Measurements from ENCODE around the gene HOXC10.
A peak's percentile ranks its signal among the peaks of the same experiment; 100 is the strongest.

HOXC10 gene

GRCh38 chr12:54016051-54016450 is 31.1 kb downstream of the HOXC10 start:
- no peak for TF ChIP-seq CTCF (conservative IDR thresholded peaks at IDR 0.05; ENCODE audit: low read depth, low read length)
- no peak overlapping the region for H3K4me2 ChIP-seq
- no peaks in the 10 kb centered on the region for H3K79me2 ChIP-seq (ENCODE audit: insufficient read depth, low read depth)
- no peaks in the 10 kb centered on the region for H3K36me3 ChIP-seq (ENCODE audit: insufficient read depth)
- no peak overlapping the region for H3K9ac ChIP-seq
- H4K20me1 ChIP-seq (ENCODE audit: insufficient read depth), result no peaks in the 10 kb centered on the region
- peaks cover 85% of the 10 kb centered on the region for H3K27me3 ChIP-seq (ENCODE audit: insufficient read depth, low read depth)
- H2AFZ ChIP-seq (ENCODE audit: low read depth), result no peak overlapping the region
- H3K27ac ChIP-seq, result no peak overlapping the region
- H3K4me3 ChIP-seq (IDR thresholded peaks at IDR 0.05; ENCODE audit: insufficient read depth, low read depth, low read length), result no peak overlapping the region
- peaks cover 23% of the 10 kb centered on the region for H3K4me1 ChIP-seq (ENCODE audit: low read depth, poor library complexity, severe bottlenecking)

- no peak overlapping the region for H3K4me3 ChIP-seq (IDR thresholded peaks at IDR 0.05; ENCODE audit: insufficient read depth, low read depth, low read length)
- H3K27me3 ChIP-seq (ENCODE audit: insufficient read depth, low read depth), result peaks cover 85% of the 10 kb centered on the region
- no peaks in the 10 kb centered on the region for H4K20me1 ChIP-seq (ENCODE audit: insufficient read depth)
- no peaks in the 10 kb centered on the region for H3K79me2 ChIP-seq (ENCODE audit: insufficient read depth, low read depth)
- H3K4me1 ChIP-seq (ENCODE audit: low read depth, poor library complexity, severe bottlenecking), result peaks cover 18% of the 10 kb centered on the region
- no peak overlapping the region for H3K4me2 ChIP-seq
- no peaks in the 10 kb centered on the region for H3K36me3 ChIP-seq (ENCODE audit: insufficient read depth)
- H3K27ac ChIP-seq, result no peak overlapping the region
- H3K9ac ChIP-seq, result no peak overlapping the region
- no peak overlapping the region for H2AFZ ChIP-seq (ENCODE audit: low read depth)
- TF ChIP-seq CTCF (conservative IDR thresholded peaks at IDR 0.05; ENCODE audit: low read depth, low read length), result no peak
These were observed 31.6 kb downstream of the HOXC10 start for GRCh38 chr12:54016478-54016964.

- peak; percentile 26; the same call in 1 of the 2 replicates for TF ChIP-seq CTCF (conservative IDR thresholded peaks at IDR 0.05; ENCODE audit: low read depth, low read length)
- H3K27ac ChIP-seq, result no peak overlapping the region
- no peaks in the 10 kb centered on the region for H4K20me1 ChIP-seq (ENCODE audit: insufficient read depth)
- H3K4me1 ChIP-seq (ENCODE audit: low read depth, poor library complexity, severe bottlenecking), result peaks cover 17% of the 10 kb centered on the region
- peak overlapping the region; percentile 41 for H3K4me3 ChIP-seq (IDR thresholded peaks at IDR 0.05; ENCODE audit: insufficient read depth, low read depth, low read length)
- H3K36me3 ChIP-seq (ENCODE audit: insufficient read depth), result no peaks in the 10 kb centered on the region
- H2AFZ ChIP-seq (ENCODE audit: low read depth), result peak overlapping the region; percentile 99
- peak overlapping the region; percentile 96 for H3K4me2 ChIP-seq
- peaks cover 85% of the 10 kb centered on the region for H3K27me3 ChIP-seq (ENCODE audit: insufficient read depth, low read depth)
- H3K79me2 ChIP-seq (ENCODE audit: insufficient read depth, low read depth), result no peaks in the 10 kb centered on the region
- peak overlapping the region; percentile 49; the same call in 1 of the 2 replicates for H3K9ac ChIP-seq
These were observed 32.3 kb downstream of the HOXC10 start for GRCh38 chr12:54017027-54017788.

GRCh38 chr12:54017878-54018467 is 33.0 kb downstream of the HOXC10 start:
- TF ChIP-seq CTCF (conservative IDR thresholded peaks at IDR 0.05; ENCODE audit: low read depth, low read length), result no peak
- H4K20me1 ChIP-seq (ENCODE audit: insufficient read depth), result no peaks in the 10 kb centered on the region
- H3K36me3 ChIP-seq (ENCODE audit: insufficient read depth), result no peaks in the 10 kb centered on the region
- H3K4me1 ChIP-seq (ENCODE audit: low read depth, poor library complexity, severe bottlenecking), result peaks cover 17% of the 10 kb centered on the region
- no peak overlapping the region for H3K27ac ChIP-seq
- H2AFZ ChIP-seq (ENCODE audit: low read depth), result peak overlapping the region; percentile 99
- H3K4me3 ChIP-seq (IDR thresholded peaks at IDR 0.05; ENCODE audit: insufficient read depth, low read depth, low read length), result peak overlapping the region; percentile 41
- peak overlapping the region; percentile 96 for H3K4me2 ChIP-seq
- H3K79me2 ChIP-seq (ENCODE audit: insufficient read depth, low read depth), result no peaks in the 10 kb centered on the region
- H3K27me3 ChIP-seq (ENCODE audit: insufficient read depth, low read depth), result peaks cover 85% of the 10 kb centered on the region
- peak overlapping the region; percentile 49; the same call in 1 of the 2 replicates for H3K9ac ChIP-seq

All from KMS-11 (cell line).